Ascending aorta (tissue), 2 donors: ENCODE results near the gene GAPDH. TPM values are rescaled to one million over a fixed set of nuclear protein-coding genes. Genes with fewer than 3 reads are reported as not detected.
"Not testable (repeated sequence)": the region's sequence is repeated elsewhere in the genome, so short reads cannot be mapped to it uniquely, and the experiment has no call there.

ENCODE experiments used
- DNase-seq, 2 donors: peaks; one replicate each; pipeline ENCODE4 v3.0.0-alpha.2; 2019; ENCODE audit warnings: low spot score in 2 of 2
- H3K27ac ChIP-seq, 2 donors: fragments of 200-600 bp; sonication (generic); one replicate each; pipeline ENCODE4 v1.5.1; 2016 to 2017; ENCODE audit warnings: mild to moderate bottlenecking in 1 of 2
- H3K27me3 ChIP-seq: fragments of 200-600 bp; sonication (generic); one replicate; pipeline ENCODE4 v1.5.1; 2017
- H3K36me3 ChIP-seq, 2 donors: fragments of 200-600 bp; sonication (generic); one replicate each; pipeline ENCODE4 v1.5.1; 2016
- H3K4me1 ChIP-seq, 2 donors: fragments of 200-600 bp; sonication (generic); one replicate each; pipeline ENCODE4 v1.5.1; 2016 to 2017; ENCODE audit warnings: mild to moderate bottlenecking in 1 of 2
- H3K4me3 ChIP-seq, 2 donors: fragments of 200-600 bp; sonication (generic); one replicate each; pipeline ENCODE4 v1.5.1; 2016 to 2017; ENCODE audit warnings: mild to moderate bottlenecking in 1 of 2
- H3K9me3 ChIP-seq, 2 donors: fragments of 200-600 bp; sonication (generic); one replicate each; pipeline ENCODE4 v1.5.1; 2016
- intact Hi-C: fragments of 100-400 bp; cut with DNase I; formaldehyde crosslinking; loops from one replicate; pipeline ENCODE4 v1.15.1; 2023
- total RNA-seq: library from RNA; depleted of rRNA; stranded (reverse); fragments of >200 nt; gene quantifications from one replicate; pipeline ENCODE4 v1.1.0, GENCODE V29; 2016
- TF ChIP-seq, protein P1 (sequence below), 3 experiments: fragments of 200-600 bp in 2 of 3; fragments of 450-650 bp in 1 of 3; sonication (generic) in 2 of 3; IDR thresholded peaks; one replicate each; pipeline ENCODE4 v1.5.1; 2016 to 2019; ENCODE audit warnings: antibody characterized with exemption in 3 of 3, mild to moderate bottlenecking in 1 of 3, moderate library complexity in 1 of 3

The GAPDH gene
- total RNA-seq, 1 donor from 2014 or later, result 3,445 TPM

- H3K27me3 ChIP-seq, result no peaks in the 10 kb centered on the region
- peaks cover 11 to 14% of the 10 kb centered on the region in 2 donors for H3K36me3 ChIP-seq
- H3K4me3 ChIP-seq, result peak overlapping the region; percentile 70 to 82
- intact Hi-C loops, result no loop called here
- peaks cover 20 to 50% of the 10 kb centered on the region in 2 donors for H3K4me1 ChIP-seq
- H3K9me3 ChIP-seq, result no peaks in the 10 kb centered on the region
- peak overlapping the region; percentile 98 to 99 for H3K27ac ChIP-seq
- TF ChIP-seq, protein P1, sequence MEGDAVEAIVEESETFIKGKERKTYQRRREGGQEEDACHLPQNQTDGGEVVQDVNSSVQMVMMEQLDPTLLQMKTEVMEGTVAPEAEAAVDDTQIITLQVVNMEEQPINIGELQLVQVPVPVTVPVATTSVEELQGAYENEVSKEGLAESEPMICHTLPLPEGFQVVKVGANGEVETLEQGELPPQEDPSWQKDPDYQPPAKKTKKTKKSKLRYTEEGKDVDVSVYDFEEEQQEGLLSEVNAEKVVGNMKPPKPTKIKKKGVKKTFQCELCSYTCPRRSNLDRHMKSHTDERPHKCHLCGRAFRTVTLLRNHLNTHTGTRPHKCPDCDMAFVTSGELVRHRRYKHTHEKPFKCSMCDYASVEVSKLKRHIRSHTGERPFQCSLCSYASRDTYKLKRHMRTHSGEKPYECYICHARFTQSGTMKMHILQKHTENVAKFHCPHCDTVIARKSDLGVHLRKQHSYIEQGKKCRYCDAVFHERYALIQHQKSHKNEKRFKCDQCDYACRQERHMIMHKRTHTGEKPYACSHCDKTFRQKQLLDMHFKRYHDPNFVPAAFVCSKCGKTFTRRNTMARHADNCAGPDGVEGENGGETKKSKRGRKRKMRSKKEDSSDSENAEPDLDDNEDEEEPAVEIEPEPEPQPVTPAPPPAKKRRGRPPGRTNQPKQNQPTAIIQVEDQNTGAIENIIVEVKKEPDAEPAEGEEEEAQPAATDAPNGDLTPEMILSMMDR (IDR thresholded peaks at IDR 0.05), result no peak
- DNase-seq, result peak in 1 of 2 donors; percentile 64
Measured at GRCh38 chr12:6555018-6555691, 20.8 kb downstream of the GAPDH start.

GRCh38 chr12:6556496-6556817, 22.1 kb downstream of the GAPDH start:
- H3K27me3 ChIP-seq, DNase-seq, H3K9me3 ChIP-seq: not testable (repeated sequence)
- H3K4me1 ChIP-seq, result peaks cover 10 to 38% of the 10 kb centered on the region in 2 donors
- peaks cover 24 to 26% of the 10 kb centered on the region in 2 donors for H3K36me3 ChIP-seq
- peak overlapping the region; percentile 98 to 99 for H3K27ac ChIP-seq
- peak overlapping the region; percentile 70 to 82 for H3K4me3 ChIP-seq
- intact Hi-C loops, result loop anchor here (1.0 kb wide), 3 partner anchors 12 to 63 kb away; partner anchors contain the start of genes CHD4, MRPL51 and NOP2

- H3K36me3 ChIP-seq, result peaks cover 28 to 30% of the 10 kb centered on the region in 2 donors
- H3K27me3 ChIP-seq, result no peaks in the 10 kb centered on the region
- peaks cover 7 to 34% of the 10 kb centered on the region in 2 donors for H3K4me1 ChIP-seq
- peak overlapping the region in 1 of 2 donors; percentile 99 for H3K27ac ChIP-seq
- TF ChIP-seq, protein P1 (IDR thresholded peaks at IDR 0.05), result no peak
- intact Hi-C loops, result loop anchor here (1.0 kb wide), 3 partner anchors 11 to 64 kb away; partner anchors contain the start of genes CHD4, MRPL51 and NOP2
- DNase-seq, result no peak
- no peak overlapping the region for H3K4me3 ChIP-seq
- no peaks in the 10 kb centered on the region for H3K9me3 ChIP-seq
Measured at GRCh38 chr12:6556857-6557256, 22.5 kb downstream of the GAPDH start.

GRCh38 chr12:6558014-6558760, 23.9 kb downstream of the GAPDH start:
- H3K4me1 ChIP-seq, result peaks cover 4 to 21% of the 10 kb centered on the region in 2 donors
- DNase-seq, result peak in 1 of 2 donors; percentile 69
- H3K9me3 ChIP-seq, H3K27ac ChIP-seq, H3K27me3 ChIP-seq, H3K4me3 ChIP-seq, intact Hi-C loops: not testable (repeated sequence)
- H3K36me3 ChIP-seq, result peaks cover 40 to 42% of the 10 kb centered on the region in 2 donors
- TF ChIP-seq, protein P1 (IDR thresholded peaks at IDR 0.05), result peak; percentile 20 to 52 (median 23)

DNA sequence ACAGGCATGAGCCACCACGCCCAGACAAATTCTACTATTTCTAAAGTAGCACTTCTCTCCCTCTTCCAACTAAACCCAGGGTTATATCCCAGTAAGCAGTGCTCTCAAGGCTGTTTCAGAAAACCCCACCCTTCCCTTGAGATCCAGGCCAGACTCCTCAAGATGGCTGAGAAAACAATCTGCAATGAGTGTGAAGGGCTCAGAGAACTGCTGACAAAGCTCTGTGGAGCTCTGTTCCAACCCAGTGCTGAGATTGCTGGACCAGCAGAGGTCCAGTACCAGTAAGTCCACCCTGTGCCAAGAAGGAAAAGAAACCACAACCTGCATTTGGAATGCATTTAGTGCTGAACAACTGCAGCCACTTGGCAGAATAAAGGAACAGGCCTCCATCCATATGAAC, 25.2 kb downstream of the GAPDH start:
- Histone ChIP-seq H3K36me3 (peaks cover 41 to 49% of the 10 kb centered on the region in 2 donors), H3K4me3 (no peak overlapping the region), H3K9me3 (no peaks in the 10 kb centered on the region), H3K4me1 (peaks cover 0 to 9% of the 10 kb centered on the region in 2 donors), H3K27ac (no peak overlapping the region), H3K27me3 (no peaks in the 10 kb centered on the region)
- intact Hi-C loops, result no loop called here
- DNase-seq, result no peak
- TF ChIP-seq, protein P1 (IDR thresholded peaks at IDR 0.05), result no peak
